RWPE2 (cell line): ENCODE data around the gene SMARCA4.

Experiments
- ATAC-seq: fragments of 200-7000 bp; cut with Tn5 transposase; 3 replicates; pipeline ENCODE4 v1.9.1; 2021; ENCODE audit warnings: low read depth
- DNase-seq: peaks from one replicate; pipeline ENCODE4 v3.0.0-alpha.2; 2020; ENCODE audit warnings: low spot score
- H3K27ac ChIP-seq: fragments of 450-650 bp; 2 replicates; pipeline ENCODE4 v1.5.1; 2017; ENCODE audit warnings: mild to moderate bottlenecking; ENCODE audit not compliant: poor library complexity, severe bottlenecking
- H3K27me3 ChIP-seq: fragments of 250-450 bp; sonication (Bioruptor Pico); 2 replicates; pipeline ENCODE4 v1.5.1; 2021; ENCODE audit warnings: mild to moderate bottlenecking, moderate library complexity; ENCODE audit not compliant: insufficient read depth, poor library complexity, severe bottlenecking
- H3K36me3 ChIP-seq: fragments of 250-450 bp; sonication (Bioruptor Pico); 2 replicates; pipeline ENCODE4 v1.5.1; 2020; ENCODE audit warnings: low read depth, mild to moderate bottlenecking, moderate library complexity
- H3K4me1 ChIP-seq: fragments of 250-450 bp; sonication (Bioruptor Pico); 2 replicates; pipeline ENCODE4 v1.5.1; 2021; ENCODE audit warnings: mild to moderate bottlenecking, moderate library complexity; ENCODE audit not compliant: insufficient read depth, poor library complexity, severe bottlenecking
- H3K4me3 ChIP-seq: fragments of 250-450 bp; sonication (Bioruptor Pico); 2 replicates; pipeline ENCODE4 v1.5.1; 2021; ENCODE audit warnings: mild to moderate bottlenecking, moderate library complexity; ENCODE audit not compliant: severe bottlenecking
- H3K9me3 ChIP-seq: fragments of 250-450 bp; sonication (Bioruptor Pico); 2 replicates; pipeline ENCODE4 v1.5.1; 2021; ENCODE audit warnings: mild to moderate bottlenecking, moderate library complexity; ENCODE audit not compliant: severe bottlenecking
- CTCF ChIP-seq: fragments of 450-650 bp; IDR thresholded peaks from one replicate; pipeline ENCODE4 v1.5.1; 2017; ENCODE audit warnings: mild to moderate bottlenecking, moderate library complexity; ENCODE audit not compliant: poor library complexity, severe bottlenecking

SMARCA4 gene

GRCh38 chr19:10923260-10924112, 37.3 kb upstream of the SMARCA4 start:
- no peaks in the 10 kb centered on the region for H3K9me3 ChIP-seq
- peaks cover 38% of the 10 kb centered on the region for H3K36me3 ChIP-seq
- no peak overlapping the region for H3K4me3 ChIP-seq
- H3K27me3 ChIP-seq: no peaks in the 10 kb centered on the region
- peak; percentile 63 for DNase-seq
- H3K27ac ChIP-seq: no peak overlapping the region
- ATAC-seq: no peak
- no peaks in the 10 kb centered on the region for H3K4me1 ChIP-seq
- TF ChIP-seq CTCF: no peak

- Histone ChIP-seq H3K36me3 (peaks cover 31% of the 10 kb centered on the region), H3K4me1 (no peaks in the 10 kb centered on the region), H3K27ac (no peak overlapping the region), H3K27me3 (no peaks in the 10 kb centered on the region), H3K9me3 (no peaks in the 10 kb centered on the region), H3K4me3 (no peak overlapping the region)
- TF ChIP-seq CTCF: no peak
- ATAC-seq: no peak
- DNase-seq: no peak
These were observed 36.2 kb upstream of the SMARCA4 start for GRCh38 chr19:10924597-10924996.

GRCh38 chr19:10927730-10928562, 32.9 kb upstream of the SMARCA4 start:
- Histone ChIP-seq H3K27me3 (no peaks in the 10 kb centered on the region), H3K9me3 (no peaks in the 10 kb centered on the region), H3K4me3 (peak overlapping the region; percentile 64), H3K36me3 (peaks cover 19% of the 10 kb centered on the region), H3K4me1 (peaks cover 3% of the 10 kb centered on the region), H3K27ac (peak overlapping the region; percentile 41)
- DNase-seq (no peak), ATAC-seq (peak; percentile 17)
- no peak for TF ChIP-seq CTCF

GRCh38 chr19:10928563-10929401, 32.0 kb upstream of the SMARCA4 start, which contains the start of the genes TIMM29 and YIPF2:
Gene TIMM29, plus strand, starts transcription at chr19:10928811. Its CDS starts 12 bp downstream, at chr19:10928823.
Gene YIPF2, minus strand, starts transcription at chr19:10928639. Its CDS starts 229 bp downstream, at chr19:10928410.
- H3K9me3 ChIP-seq: no peaks in the 10 kb centered on the region
- ATAC-seq: peak; percentile 89
- H3K4me1 ChIP-seq: peaks cover 3% of the 10 kb centered on the region
- no peaks in the 10 kb centered on the region for H3K27me3 ChIP-seq
- H3K27ac ChIP-seq: peak within 1 kb of the TSS; percentile 41
- peak; percentile 98 for DNase-seq
- TF ChIP-seq CTCF: no peak
- peak within 1 kb of the TSS; percentile 64 for H3K4me3 ChIP-seq
- H3K36me3 ChIP-seq: peaks cover 10% of the 10 kb centered on the region
